HepG2 (cell line): ENCODE measurements around the gene PFKFB2. TPM values are rescaled to one million over a fixed set of nuclear protein-coding genes. Genes with fewer than 3 reads are reported as not detected.

Experiments used
- ATAC-seq: fragments of 200-7000 bp; cut with Tn5 transposase; 3 replicates; pipeline ENCODE4 v1.9.1; 2020; ENCODE audit warnings: mild to moderate bottlenecking, moderate library complexity
- BruUV-seq: library from RNA; stranded (reverse); fragments of 400-500 nt; replicated peaks from 2 replicates; lab custom pipeline; 2021; lab: Mats Ljungman, UMichigan
- CTCF ChIA-PET: fragments of 300-600 bp; formaldehyde crosslinking; extraction: SDS; loops from one replicate; lab custom pipeline; 2021; ENCODE audit warnings: low total read pairs, inconsistent platforms, low intra/inter-chr PET ratio; lab: Yijun Ruan, JAX
- POLR2A ChIA-PET: fragments of 350-600 bp; sonication (Branson Sonifier 250); formaldehyde crosslinking; loops from one replicate; lab custom pipeline; 2020; ENCODE audit warnings: antibody characterized with exemption, inconsistent platforms; lab: Yijun Ruan, JAX
- DNase-seq: peaks from one replicate; pipeline ENCODE4 v3.0.0-alpha.2; 2015; ENCODE audit warnings: low spot score
- FAIRE-seq: peaks from 3 replicates; lab custom pipeline; 2011; peaks lifted over from hg19 to GRCh38; lab: Jason Lieb, UNC
- H2AFZ ChIP-seq: one replicate; pipeline ENCODE4 v1.6.1; 2011; ENCODE audit warnings: low read length, inconsistent platforms
- H3K27ac ChIP-seq: fragments of 300-600 bp; 3 replicates; pipeline ENCODE4 v1.8.0; 2011; ENCODE audit warnings: mixed run types, mild to moderate bottlenecking, mixed read lengths, low read length, inconsistent platforms; ENCODE audit not compliant: insufficient read depth; ENCODE audit errors: extremely low read length
- H3K27me3 ChIP-seq, 2 experiments: fragments of 200-600 bp in 1 of 2; 2 replicates in 1 of 2; 3 replicates in 1 of 2; pipeline versions ENCODE4 v1.6.0 to v1.8.0; 2011; ENCODE audit warnings: low read length in 2 of 2, mild to moderate bottlenecking in 2 of 2, moderate library complexity in 2 of 2, inconsistent platforms in 1 of 2; ENCODE audit not compliant: insufficient read depth in 2 of 2, control insufficient read depth in 1 of 2
- H3K36me3 ChIP-seq, 2 experiments: fragments of 200-600 bp in 1 of 2; replicated peaks in 1 of 2; 2 replicates in 1 of 2; 3 replicates in 1 of 2; pipeline versions ENCODE4 v1.5.1 to v1.8.0; 2011; ENCODE audit warnings: low read length in 2 of 2, inconsistent platforms in 1 of 2; ENCODE audit not compliant: insufficient read depth in 2 of 2, control insufficient read depth in 1 of 2
- H3K4me1 ChIP-seq: 2 replicates; pipeline ENCODE4 v1.5.1; 2012; ENCODE audit warnings: low read length, inconsistent platforms; ENCODE audit not compliant: insufficient read depth
- H3K4me2 ChIP-seq: 2 replicates; pipeline ENCODE4 v1.6.0; 2011; ENCODE audit warnings: low read depth, low read length, inconsistent platforms
- H3K4me3 ChIP-seq, 3 experiments: fragments of 200-600 bp in 1 of 3; sonication (generic), shearing (Covaris generic) in 1 of 3; replicated peaks in 1 of 3; 2 replicates each; pipeline ENCODE4 v1.5.1; 2011 to 2016; ENCODE audit warnings: low read length in 3 of 3, inconsistent platforms in 2 of 3, low read depth in 2 of 3, mild to moderate bottlenecking in 2 of 3, control low read depth in 1 of 3, mixed read lengths in 1 of 3; ENCODE audit not compliant: insufficient read depth in 1 of 3
- H3K79me2 ChIP-seq: one replicate; pipeline ENCODE4 v1.6.1; 2011; ENCODE audit warnings: low read length, inconsistent platforms; ENCODE audit not compliant: insufficient read depth
- H3K9ac ChIP-seq: 2 replicates; pipeline ENCODE4 v1.6.0; 2011; ENCODE audit warnings: mild to moderate bottlenecking, low read depth, low read length, inconsistent platforms; ENCODE audit not compliant: insufficient read depth
- H3K9me3 ChIP-seq: 2 replicates; pipeline ENCODE4 v1.5.1; 2012; ENCODE audit warnings: mild to moderate bottlenecking, low read length
- H4K20me1 ChIP-seq: 2 replicates; pipeline ENCODE4 v1.6.0; 2011; ENCODE audit warnings: inconsistent platforms, mild to moderate bottlenecking, low read length, moderate library complexity; ENCODE audit not compliant: insufficient read depth
- HOXA7 ChIP-seq: sonication (generic); formaldehyde crosslinking; IDR thresholded peaks from 2 replicates; pipeline ENCODE4 v1.8.1; 2022; ENCODE audit warnings: mild to moderate bottlenecking, missing genetic modification reagents, moderate library complexity
- KDM4B ChIP-seq: sonication (generic); formaldehyde crosslinking; IDR thresholded peaks from 2 replicates; pipeline ENCODE4 v1.4.0; 2020; ENCODE audit warnings: missing genetic modification reagents
- PHF21A ChIP-seq: sonication (generic); formaldehyde crosslinking; IDR thresholded peaks from 2 replicates; pipeline ENCODE4 v1.5.0; 2020; ENCODE audit warnings: mild to moderate bottlenecking, missing genetic modification reagents
- U2AF1 ChIP-seq: fragments of 200-400 bp; formaldehyde crosslinking; optimal IDR thresholded peaks from 2 replicates; pipeline ENCODE3; 2017; ENCODE audit warnings: mild to moderate bottlenecking, low read depth, low read length
- ZHX1 ChIP-seq: sonication (generic); formaldehyde crosslinking; IDR thresholded peaks from 2 replicates; pipeline ENCODE4 v1.8.1; 2022; ENCODE audit warnings: low read depth, mild to moderate bottlenecking, missing genetic modification reagents
- ZNF232 ChIP-seq: sonication (generic); formaldehyde crosslinking; IDR thresholded peaks from 2 replicates; pipeline ENCODE4 v1.4.0; 2020; ENCODE audit warnings: missing genetic modification reagents, borderline replicate concordance
- ZNF781 ChIP-seq: sonication (generic); formaldehyde crosslinking; IDR thresholded peaks from 2 replicates; pipeline ENCODE4 v1.5.1; 2020; ENCODE audit warnings: borderline replicate concordance, mild to moderate bottlenecking, missing genetic modification reagents; ENCODE audit errors: not compliant biosample characterization
- ZSCAN5A ChIP-seq: sonication (generic); formaldehyde crosslinking; IDR thresholded peaks from 2 replicates; pipeline ENCODE4 v1.8.0; 2022; ENCODE audit warnings: mild to moderate bottlenecking, missing genetic modification reagents, borderline replicate concordance
- WGBS: methylation state at CpG from one replicate; pipeline ENCODE4 v1.1.6; 2017; ENCODE audit warnings: low lambda C conversion rate; 5-methylcytosine and 5-hydroxymethylcytosine counted together
- in situ Hi-C: cut with HindIII; loops from 2 replicates; pipeline ENCODE4 v1.10.0; 2017; ENCODE audit warnings: low pct_unique_long_range_greater_than_20kb; ENCODE audit not compliant: extremely low pct_ligation_motif_present
- intact Hi-C: fragments of 100-400 bp; cut with micrococcal nuclease; formaldehyde crosslinking; loops from one replicate; pipeline ENCODE4 v1.10.0; 2022; ENCODE audit not compliant: unreplicated experiment
- polyA plus RNA-seq, 8 experiments: library from polyadenylated mRNA; depleted of rRNA in 3 of 8; stranded (reverse) in 7 of 8; unstranded in 1 of 8; fragments of >200 nt; fragmentation: Illumina TruSeq in 4 of 8; extraction: Trizol in 4 of 8; gene quantifications; 2 replicates each; pipeline versions ENCODE4 v1.2.1 to v1.2.3, GENCODE V29; 2011 to 2016; ENCODE audit warnings: low read depth in 4 of 8, missing spikeins in 1 of 8, mixed read lengths in 1 of 8; ENCODE audit not compliant: insufficient read depth in 1 of 8
- total RNA-seq, 5 experiments: library from RNA; depleted of rRNA; stranded (reverse); fragments of >200 nt; fragmentation: Illumina TruSeq; extraction: Trizol; gene quantifications; 2 replicates each; pipeline ENCODE4 v1.2.3, GENCODE V29; 2016; ENCODE audit warnings: low read depth in 1 of 5
- TF ChIP-seq, protein P1 (sequence below): sonication (generic); formaldehyde crosslinking; IDR thresholded peaks from 2 replicates; pipeline ENCODE4 v1.4.0; 2020; ENCODE audit warnings: mild to moderate bottlenecking, missing genetic modification reagents

Gene PFKFB2
- total and polyA plus RNA-seq, 2 of the 13 experiments (the other 11 are each of a cell fraction or from before 2014, with no cell fraction given): 4.6 to 10.6 TPM

- Histone ChIP-seq H4K20me1 (no peaks in the 10 kb centered on the region), H3K4me3 (peak overlapping the region in 2 of 3 experiments; percentile 29 to 54; a peak in 2 of 6 replicates), H3K36me3 (no peaks in the 10 kb centered on the region), H3K4me2 (peak overlapping the region; percentile 85), H2AFZ (no peak overlapping the region)
- intact Hi-C loops: no loop called here
- BruUV-seq: no TSS peak
- no peak for FAIRE-seq
- POLR2A ChIA-PET: interaction anchor here (0.7 to 3.1 kb wide), 4 partner anchors 8 to 60 kb away, joined by 3 to 25 read pairs (median 14); partner anchors contain the start of gene PFKFB2
- CTCF ChIA-PET: no interaction called here
- TF ChIP-seq, protein P1, sequence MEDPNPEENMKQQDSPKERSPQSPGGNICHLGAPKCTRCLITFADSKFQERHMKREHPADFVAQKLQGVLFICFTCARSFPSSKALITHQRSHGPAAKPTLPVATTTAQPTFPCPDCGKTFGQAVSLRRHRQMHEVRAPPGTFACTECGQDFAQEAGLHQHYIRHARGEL (CRISPR knock-in tag): no peak
- TF ChIP-seq HOXA7 (CRISPR knock-in tag): no peak
- 0 out of 2 replicates have a peak, but pooled peaks have one; percentile 15 for TF ChIP-seq ZSCAN5A (CRISPR knock-in tag)
- no peak for TF ChIP-seq KDM4B (CRISPR knock-in tag)
- no peak for TF ChIP-seq ZNF232
- TF ChIP-seq U2AF1: no peak
- TF ChIP-seq ZNF781 (CRISPR knock-in tag): no peak
- no peak for TF ChIP-seq ZHX1
- 0 out of 2 replicates have a peak, but pooled peaks have one; percentile 16 for TF ChIP-seq PHF21A (CRISPR knock-in tag)
- TF ChIP-seq, all 625 proteins: peak for 2
- Histone ChIP-seq H3K27ac (no peak overlapping the region), H3K9ac (no peak overlapping the region), H3K9me3 (no peaks in the 10 kb centered on the region), H3K27me3 (no peaks in the 10 kb centered on the region), H3K4me1 (peaks cover 95% of the 10 kb centered on the region), H3K79me2 (no peaks in the 10 kb centered on the region)
- no peak for ATAC-seq
- no peak for DNase-seq
- WGBS: 69% methylated on average over 5 of the region's 5 CpGs
- in situ Hi-C loops: no loop called here
Observed at GRCh38 chr1:207029701-207030521, 23.2 kb upstream of the PFKFB2 start.
